Fibroblast of peridontal ligament (primary cell): Measurements from ENCODE around the gene TMEM69.
"Not testable (repeated sequence)": the region's sequence is repeated elsewhere in the genome, so short reads cannot be mapped to it uniquely, and the experiment has no call there.

Experiments used
- DNase-seq: peaks from one replicate; pipeline ENCODE4 v3.0.0-alpha.2; 2010; ENCODE audit errors: extremely low read depth

The TMEM69 gene

GRCh38 chr1:45730780-45731319, 42.9 kb downstream of the TMEM69 start:
- no peak for DNase-seq

- DNase-seq: no peak
Measured at GRCh38 chr1:45739137-45739536, 51.2 kb downstream of the TMEM69 start.

DNA sequence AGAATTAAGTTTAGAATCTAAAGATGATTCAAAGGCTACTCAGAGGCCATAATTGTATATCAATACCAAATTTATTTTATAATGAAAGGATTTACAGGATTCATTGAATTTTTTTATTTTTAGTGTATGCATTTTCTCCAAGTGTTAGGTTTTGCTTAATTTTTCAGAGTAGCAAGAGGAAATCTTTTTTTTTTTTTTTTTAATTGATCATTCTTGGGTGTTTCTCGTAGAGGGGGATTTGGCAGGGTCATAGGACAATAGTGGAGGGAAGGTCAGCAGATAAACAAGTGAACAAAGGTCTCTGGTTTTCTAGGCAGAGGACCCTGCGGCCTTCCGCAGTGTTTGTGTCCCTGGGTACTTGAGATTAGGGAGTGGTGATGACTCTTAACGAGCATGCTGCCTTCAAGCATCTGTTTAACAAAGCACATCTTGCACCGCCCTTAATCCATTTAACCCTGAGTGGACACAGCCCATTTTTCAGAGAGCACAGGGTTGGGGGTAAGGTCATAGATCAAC, 51.7 kb downstream of the TMEM69 start:
- not testable (repeated sequence) for DNase-seq
